DMS153 treated with DMSO at 0.1 percent for 48 hours (cell line): ENCODE results near the gene CNNM2.
A peak's percentile ranks its signal among the peaks of the same experiment; 100 is the strongest.

Source experiments
- DNase-seq: peaks from one replicate; lab custom pipeline; 2025; ENCODE audit not compliant: unreplicated experiment; lab: John Stamatoyannopoulos, UW

The CNNM2 gene

GRCh38 chr10:102917962-102918816, at the start of gene CNNM2:
TSS of gene CNNM2 (plus strand) at chr10:102918294. CDS start at chr10:102918481, 187 bp downstream.
- DNase-seq = peak; percentile 99

GRCh38 chr10:102868911-102869257, 49.2 kb upstream of the CNNM2 start:
- no peak for DNase-seq

GRCh38 chr10:102869258-102870198, 48.6 kb upstream of the CNNM2 start, which contains the start of gene AS3MT:
TSS of gene AS3MT (plus strand) at chr10:102869470. CDS start at chr10:102869593, 123 bp downstream.
- DNase-seq = no peak

- DNase-seq = no peak
Measured at GRCh38 chr10:102870221-102870620, 47.9 kb upstream of the CNNM2 start.

- no peak for DNase-seq
Measured at GRCh38 chr10:102872163-102872562, 45.9 kb upstream of the CNNM2 start.

GRCh38 chr10:102876747-102877153, 41.3 kb upstream of the CNNM2 start:
- DNase-seq = no peak

- no peak for DNase-seq
Measured at GRCh38 chr10:102878629-102879028, 39.5 kb upstream of the CNNM2 start.

- no peak for DNase-seq
Measured at GRCh38 chr10:102880256-102880655, 37.8 kb upstream of the CNNM2 start.

GRCh38 chr10:102888048-102888447, 30.0 kb upstream of the CNNM2 start:
- DNase-seq = no peak

- DNase-seq = no peak
Measured at GRCh38 chr10:102894466-102895213, 23.5 kb upstream of the CNNM2 start.

GRCh38 chr10:102900006-102900405, 18.1 kb upstream of the CNNM2 start:
- DNase-seq = no peak

- DNase-seq = no peak
Measured at GRCh38 chr10:102904346-102904745, 13.7 kb upstream of the CNNM2 start.

GRCh38 chr10:102906507-102906906, 11.6 kb upstream of the CNNM2 start:
- no peak for DNase-seq

GRCh38 chr10:102914781-102915180, 3.3 kb upstream of the CNNM2 start:
- no peak for DNase-seq

- no peak for DNase-seq
Measured at GRCh38 chr10:102916173-102916572, 1.9 kb upstream of the CNNM2 start.

GRCh38 chr10:102917314-102917961, 656 bp upstream of the CNNM2 start:
- peak; percentile 60 for DNase-seq

GRCh38 chr10:102918817-102919245, 737 bp downstream of the CNNM2 start:
- no peak for DNase-seq

GRCh38 chr10:102919246-102919959, 1.3 kb downstream of the CNNM2 start:
- DNase-seq = no peak

GRCh38 chr10:102919992-102920739, 2.1 kb downstream of the CNNM2 start:
- DNase-seq = no peak
